ENCODE measurements around the gene CYP2C18. TPM values are rescaled to one million over a fixed set of nuclear protein-coding genes. Genes with fewer than 3 reads are reported as not detected.
"Not testable (repeated sequence)": the region's sequence is repeated elsewhere in the genome, so short reads cannot be mapped to it uniquely, and the experiment has no call there.

The CYP2C18 gene
- total RNA-seq, 2 donors from 2014 or later = not detected

- no peaks in the 10 kb centered on the region for H3K27me3 ChIP-seq
- no peaks in the 10 kb centered on the region for H3K36me3 ChIP-seq
- no peaks in the 10 kb centered on the region for H3K9me3 ChIP-seq
- H3K4me1 ChIP-seq = no peaks in the 10 kb centered on the region
- DNase-seq (ENCODE audit: low spot score) = no peak
- TF ChIP-seq, protein P1, sequence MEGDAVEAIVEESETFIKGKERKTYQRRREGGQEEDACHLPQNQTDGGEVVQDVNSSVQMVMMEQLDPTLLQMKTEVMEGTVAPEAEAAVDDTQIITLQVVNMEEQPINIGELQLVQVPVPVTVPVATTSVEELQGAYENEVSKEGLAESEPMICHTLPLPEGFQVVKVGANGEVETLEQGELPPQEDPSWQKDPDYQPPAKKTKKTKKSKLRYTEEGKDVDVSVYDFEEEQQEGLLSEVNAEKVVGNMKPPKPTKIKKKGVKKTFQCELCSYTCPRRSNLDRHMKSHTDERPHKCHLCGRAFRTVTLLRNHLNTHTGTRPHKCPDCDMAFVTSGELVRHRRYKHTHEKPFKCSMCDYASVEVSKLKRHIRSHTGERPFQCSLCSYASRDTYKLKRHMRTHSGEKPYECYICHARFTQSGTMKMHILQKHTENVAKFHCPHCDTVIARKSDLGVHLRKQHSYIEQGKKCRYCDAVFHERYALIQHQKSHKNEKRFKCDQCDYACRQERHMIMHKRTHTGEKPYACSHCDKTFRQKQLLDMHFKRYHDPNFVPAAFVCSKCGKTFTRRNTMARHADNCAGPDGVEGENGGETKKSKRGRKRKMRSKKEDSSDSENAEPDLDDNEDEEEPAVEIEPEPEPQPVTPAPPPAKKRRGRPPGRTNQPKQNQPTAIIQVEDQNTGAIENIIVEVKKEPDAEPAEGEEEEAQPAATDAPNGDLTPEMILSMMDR (IDR thresholded peaks at IDR 0.05) = no peak
- H3K4me3 ChIP-seq = no peak overlapping the region
- H3K27ac ChIP-seq = no peak overlapping the region
Observed at GRCh38 chr10:94760586-94761178, 77.2 kb downstream of the CYP2C18 start.

- no peaks in the 10 kb centered on the region for H3K27me3 ChIP-seq
- TF ChIP-seq, protein P1 (IDR thresholded peaks at IDR 0.05) = no peak
- H3K27ac ChIP-seq = no peak within 1 kb of the TSS
- H3K9me3 ChIP-seq = no peaks in the 10 kb centered on the region
- no peaks in the 10 kb centered on the region for H3K4me1 ChIP-seq
- no peak for DNase-seq (ENCODE audit: low spot score)
- H3K4me3 ChIP-seq = no peak within 1 kb of the TSS
- no peaks in the 10 kb centered on the region for H3K36me3 ChIP-seq
Observed at GRCh38 chr10:94762393-94762792, 78.9 kb downstream of the CYP2C18 start, which contains the start of gene CYP2C19. TSS of gene CYP2C19 (plus strand) at chr10:94762681. CDS start at chr10:94762706, 25 bp downstream.

DNA sequence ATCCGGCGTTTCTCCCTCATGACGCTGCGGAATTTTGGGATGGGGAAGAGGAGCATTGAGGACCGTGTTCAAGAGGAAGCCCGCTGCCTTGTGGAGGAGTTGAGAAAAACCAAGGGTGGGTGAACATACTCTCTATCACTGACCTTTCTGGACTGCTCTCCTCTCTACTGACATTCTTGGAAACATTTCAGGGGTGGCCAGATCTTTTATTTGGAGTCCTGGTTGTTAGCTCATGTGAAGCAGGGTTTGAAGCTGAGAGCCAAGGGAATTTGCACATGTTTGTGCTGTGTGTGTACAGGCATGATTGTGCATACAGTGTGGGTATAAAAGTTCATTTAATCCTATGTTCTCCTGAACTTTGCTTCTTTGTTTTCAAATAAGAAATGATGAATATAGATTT, 91.9 kb downstream of the CYP2C18 start:
- not testable (repeated sequence) for H3K36me3 ChIP-seq; H3K4me3 ChIP-seq; H3K4me1 ChIP-seq; H3K27ac ChIP-seq; DNase-seq (ENCODE audit: low spot score); H3K27me3 ChIP-seq
- peaks cover 3 to 15% of the 10 kb centered on the region in 2 donors for H3K9me3 ChIP-seq

- no peaks in the 10 kb centered on the region for H3K36me3 ChIP-seq
- H3K9me3 ChIP-seq = peaks cover 3 to 6% of the 10 kb centered on the region in 2 donors
- H3K27ac ChIP-seq = no peak overlapping the region
- H3K27me3 ChIP-seq = no peaks in the 10 kb centered on the region
- H3K4me3 ChIP-seq = no peak overlapping the region
- TF ChIP-seq, protein P1 (IDR thresholded peaks at IDR 0.05) = no peak
- no peaks in the 10 kb centered on the region for H3K4me1 ChIP-seq
- DNase-seq (ENCODE audit: low spot score) = no peak
Observed at GRCh38 chr10:94777886-94778458, 94.4 kb downstream of the CYP2C18 start.

DNA sequence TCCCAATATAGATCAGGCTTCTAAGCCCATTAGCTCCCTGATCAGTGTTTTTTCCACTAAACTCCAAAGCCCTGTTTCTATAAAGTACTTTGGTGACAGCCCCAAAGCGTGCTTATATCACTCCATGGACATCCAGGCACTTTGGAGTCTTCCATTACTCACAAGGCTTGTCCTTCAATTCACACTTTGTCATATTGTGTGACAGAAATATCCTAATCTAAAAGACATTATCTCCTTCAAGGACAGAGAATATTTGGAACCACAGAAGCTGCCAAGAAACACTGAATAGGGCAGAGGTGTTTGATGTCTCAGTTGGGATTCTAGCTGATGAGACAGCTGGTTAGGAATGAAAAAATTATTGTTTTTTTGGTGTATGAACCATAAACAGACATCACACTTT, 97.3 kb downstream of the CYP2C18 start:
- DNase-seq (ENCODE audit: low spot score) = no peak
- no peak overlapping the region for H3K4me3 ChIP-seq
- H3K36me3 ChIP-seq = no peaks in the 10 kb centered on the region
- H3K27ac ChIP-seq = peak overlapping the region in 1 of 2 donors; percentile 68
- H3K4me1 ChIP-seq = no peaks in the 10 kb centered on the region
- H3K27me3 ChIP-seq = no peaks in the 10 kb centered on the region
- H3K9me3 ChIP-seq = peaks cover 3 to 6% of the 10 kb centered on the region in 2 donors
- TF ChIP-seq, protein P1 (IDR thresholded peaks at IDR 0.05) = no peak

DNA sequence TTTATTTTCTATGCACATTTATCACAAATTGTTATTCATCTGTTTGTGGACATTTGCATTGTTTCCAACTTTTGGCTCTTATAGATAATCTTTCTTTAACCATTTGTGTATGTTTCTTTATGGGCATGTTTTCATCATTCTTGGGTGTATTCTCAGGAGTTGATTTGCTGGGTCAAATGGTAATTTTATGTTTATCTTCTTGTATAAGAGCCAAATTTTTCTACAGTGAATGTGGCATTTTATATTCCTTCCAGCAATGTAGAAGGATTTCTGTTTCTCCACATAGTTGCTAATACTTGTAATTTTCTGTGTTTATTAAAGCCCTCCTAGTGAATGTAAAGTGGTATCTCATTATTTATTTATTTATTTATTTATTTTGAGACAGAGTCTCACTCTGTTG, 100.7 kb downstream of the CYP2C18 start:
- H3K9me3 ChIP-seq = no peaks in the 10 kb centered on the region
- H3K27me3 ChIP-seq = no peaks in the 10 kb centered on the region
- H3K4me3 ChIP-seq = no peak overlapping the region
- H3K36me3 ChIP-seq = no peaks in the 10 kb centered on the region
- H3K27ac ChIP-seq = no peak overlapping the region
- no peak for DNase-seq (ENCODE audit: low spot score)
- no peaks in the 10 kb centered on the region for H3K4me1 ChIP-seq
- TF ChIP-seq, protein P1 (IDR thresholded peaks at IDR 0.05) = no peak
